Ishikawa (cell line): ENCODE measurements around the gene CLTC.

ENCODE experiments used
- CEBPB ChIP-seq: IDR thresholded peaks from 2 replicates; pipeline ENCODE4 v1.6.1; 2012
- EP300 ChIP-seq: IDR thresholded peaks from 2 replicates; pipeline ENCODE4 v1.6.1; 2012; ENCODE audit warnings: borderline replicate concordance
- REST ChIP-seq: IDR thresholded peaks from 2 replicates; pipeline ENCODE4 v1.6.1; 2012; ENCODE audit warnings: low read depth, mild to moderate bottlenecking
- TAF1 ChIP-seq: IDR thresholded peaks from 2 replicates; pipeline ENCODE4 v1.6.1; 2012; ENCODE audit warnings: low read depth, mild to moderate bottlenecking
- YY1 ChIP-seq: IDR thresholded peaks from 2 replicates; pipeline ENCODE4 v1.6.1; 2012; ENCODE audit warnings: low read depth
- TF ChIP-seq, protein P1 (sequence below): IDR thresholded peaks from 2 replicates; pipeline ENCODE4 v1.6.1; 2012

GRCh38 chr17:59627274-59627673 is 7.6 kb downstream of the CLTC start:
- TF ChIP-seq TAF1 (no peak), CEBPB (no peak), EP300 (no peak), YY1 (no peak), REST (no peak)
- TF ChIP-seq, protein P1, sequence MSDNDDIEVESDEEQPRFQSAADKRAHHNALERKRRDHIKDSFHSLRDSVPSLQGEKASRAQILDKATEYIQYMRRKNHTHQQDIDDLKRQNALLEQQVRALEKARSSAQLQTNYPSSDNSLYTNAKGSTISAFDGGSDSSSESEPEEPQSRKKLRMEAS = no peak
